OCI-LY1 (cell line): ENCODE results near the gene NMBR.

ENCODE experiments used
- EZH2 ChIP-seq: fragments of 200-600 bp; sonication (generic), shearing (Covaris generic); IDR thresholded peaks from 2 replicates; pipeline ENCODE4 v1.8.0; 2017; ENCODE audit warnings: borderline replicate concordance, mixed run types, mild to moderate bottlenecking, antibody characterized with exemption, low read length, moderate library complexity, mixed read lengths
- TF ChIP-seq, protein P1 (sequence below): fragments of 200-600 bp; sonication (generic), shearing (Covaris generic); IDR thresholded peaks from 2 replicates; pipeline ENCODE4 v1.5.1; 2017; ENCODE audit warnings: mild to moderate bottlenecking, antibody characterized with exemption, low read length, moderate library complexity, mixed read lengths

- TF ChIP-seq, protein P1, sequence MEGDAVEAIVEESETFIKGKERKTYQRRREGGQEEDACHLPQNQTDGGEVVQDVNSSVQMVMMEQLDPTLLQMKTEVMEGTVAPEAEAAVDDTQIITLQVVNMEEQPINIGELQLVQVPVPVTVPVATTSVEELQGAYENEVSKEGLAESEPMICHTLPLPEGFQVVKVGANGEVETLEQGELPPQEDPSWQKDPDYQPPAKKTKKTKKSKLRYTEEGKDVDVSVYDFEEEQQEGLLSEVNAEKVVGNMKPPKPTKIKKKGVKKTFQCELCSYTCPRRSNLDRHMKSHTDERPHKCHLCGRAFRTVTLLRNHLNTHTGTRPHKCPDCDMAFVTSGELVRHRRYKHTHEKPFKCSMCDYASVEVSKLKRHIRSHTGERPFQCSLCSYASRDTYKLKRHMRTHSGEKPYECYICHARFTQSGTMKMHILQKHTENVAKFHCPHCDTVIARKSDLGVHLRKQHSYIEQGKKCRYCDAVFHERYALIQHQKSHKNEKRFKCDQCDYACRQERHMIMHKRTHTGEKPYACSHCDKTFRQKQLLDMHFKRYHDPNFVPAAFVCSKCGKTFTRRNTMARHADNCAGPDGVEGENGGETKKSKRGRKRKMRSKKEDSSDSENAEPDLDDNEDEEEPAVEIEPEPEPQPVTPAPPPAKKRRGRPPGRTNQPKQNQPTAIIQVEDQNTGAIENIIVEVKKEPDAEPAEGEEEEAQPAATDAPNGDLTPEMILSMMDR, result no peak
- no peak for TF ChIP-seq EZH2
Observed at GRCh38 chr6:142068416-142068815, 78.5 kb downstream of the NMBR start.
